Stimulated activated naive B cell treated with anti-CD40 and anti-IgM and Interleukin-4, amounts not matched to agents 10 μg/mL and 1 μg/mL and 100 μg/mL, for 72 hours (primary cell): ENCODE measurements around the gene RASL11A.
"Not testable (repeated sequence)": the region's sequence is repeated elsewhere in the genome, so short reads cannot be mapped to it uniquely, and the experiment has no call there.

Source experiments
- ATAC-seq, 2 donors: fragments of 150-1000 bp; cut with Tn5 transposase; replicated peaks; 2 replicates each; pipeline ENCODE4 v1.10.0; 2021; ENCODE audit warnings: moderate library complexity in 1 of 2
- DNase-seq: peaks from one replicate; pipeline ENCODE4 v3.0.0; 2021
- H3K27ac Mint-ChIP-seq: one replicate; pipeline ENCODE4 v1.8.0; 2022; ENCODE audit warnings: mild to moderate bottlenecking, mixed read lengths
- H3K27me3 Mint-ChIP-seq, 2 donors: one replicate each; pipeline ENCODE4 v1.8.0; 2022; ENCODE audit warnings: mixed read lengths in 2 of 2
- H3K36me3 Mint-ChIP-seq, 2 donors: one replicate each; pipeline ENCODE4 v1.8.0; 2022; ENCODE audit warnings: mixed read lengths in 2 of 2, mild to moderate bottlenecking in 1 of 2
- H3K4me1 Mint-ChIP-seq, 2 donors: one replicate each; pipeline ENCODE4 v1.8.0; 2022; ENCODE audit warnings: mixed read lengths in 2 of 2, mild to moderate bottlenecking in 1 of 2
- H3K4me3 Mint-ChIP-seq, 2 donors: one replicate each; pipeline ENCODE4 v1.8.0; 2022; ENCODE audit warnings: mild to moderate bottlenecking in 2 of 2, mixed read lengths in 2 of 2, moderate library complexity in 1 of 2
- H3K9me3 Mint-ChIP-seq, 2 donors: one replicate each; pipeline ENCODE4 v1.8.0; 2022; ENCODE audit warnings: mixed read lengths in 2 of 2, mild to moderate bottlenecking in 1 of 2

The RASL11A gene

GRCh38 chr13:27321468-27322431 is 51.1 kb downstream of the RASL11A start:
- Mint-ChIP-seq H3K9me3 (peaks cover 0 to 1% of the 10 kb centered on the region in 2 donors), H3K4me3 (no peak overlapping the region), H3K4me1 (no peaks in the 10 kb centered on the region), H3K27ac (no peak overlapping the region), H3K36me3 (no peaks in the 10 kb centered on the region), H3K27me3 (peaks cover 22 to 37% of the 10 kb centered on the region in 2 donors)
- DNase-seq (no peak), ATAC-seq (no peak)

- not testable (repeated sequence) for H3K27ac Mint-ChIP-seq, DNase-seq, H3K9me3 Mint-ChIP-seq, H3K4me1 Mint-ChIP-seq, ATAC-seq, H3K36me3 Mint-ChIP-seq, H3K4me3 Mint-ChIP-seq
- H3K27me3 Mint-ChIP-seq, result peaks cover 20 to 33% of the 10 kb centered on the region in 2 donors
Observed at GRCh38 chr13:27322443-27322842, 51.8 kb downstream of the RASL11A start.
